ENCODE data around the gene PTPRN2. TPM values are rescaled to one million over a fixed set of nuclear protein-coding genes. Genes with fewer than 3 reads are reported as not detected.

The PTPRN2 gene
- total RNA-seq, 2 donors from 2014 or later = 26.1 to 55.5 TPM

DNA sequence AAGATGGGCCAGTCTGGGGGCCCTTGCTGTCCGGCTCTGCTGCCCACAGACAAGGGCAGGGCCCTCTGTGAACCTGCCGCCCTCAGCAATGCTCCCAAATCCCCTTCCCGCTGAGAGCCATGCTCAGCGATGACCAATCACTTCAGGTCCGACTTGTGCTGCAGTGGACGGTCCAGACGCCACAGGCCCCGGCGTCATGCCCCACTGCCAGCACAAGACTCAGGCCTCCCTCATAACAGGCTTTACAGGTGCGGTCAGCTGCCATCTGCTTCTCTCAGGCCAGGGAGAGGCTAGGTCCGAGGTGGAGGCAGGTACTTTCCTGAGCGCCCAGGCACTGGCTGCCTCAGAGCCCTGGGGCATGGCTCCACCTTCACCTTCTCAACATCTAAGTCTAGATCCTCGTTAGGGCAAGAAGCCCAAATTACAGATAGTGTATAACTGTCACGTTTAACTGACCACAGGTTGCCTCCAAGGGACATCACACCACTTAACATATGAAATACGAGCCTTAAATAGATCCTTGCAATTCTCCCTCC lies 393.2 kb downstream of the PTPRN2 start:
- Histone ChIP-seq H3K27me3 (replicated peaks; ENCODE audit: insufficient read depth) (no peaks in the 10 kb centered on the region), H3K9me3 (no peaks in the 10 kb centered on the region), H3K4me3 (no peak overlapping the region), H3K36me3 (no peaks in the 10 kb centered on the region), H3K4me1 (replicated peaks) (no peaks in the 10 kb centered on the region), H3K27ac (no peak overlapping the region)
- DNase-seq (ENCODE audit: low spot score) = no peak
- intact Hi-C loops (cut with DNase I) = no loop called here
- TF ChIP-seq POLR2AphosphoS5 (IDR thresholded peaks at IDR 0.05) (no peak), POLR2A (IDR thresholded peaks at IDR 0.05) (no peak)
- TF ChIP-seq, protein P1, sequence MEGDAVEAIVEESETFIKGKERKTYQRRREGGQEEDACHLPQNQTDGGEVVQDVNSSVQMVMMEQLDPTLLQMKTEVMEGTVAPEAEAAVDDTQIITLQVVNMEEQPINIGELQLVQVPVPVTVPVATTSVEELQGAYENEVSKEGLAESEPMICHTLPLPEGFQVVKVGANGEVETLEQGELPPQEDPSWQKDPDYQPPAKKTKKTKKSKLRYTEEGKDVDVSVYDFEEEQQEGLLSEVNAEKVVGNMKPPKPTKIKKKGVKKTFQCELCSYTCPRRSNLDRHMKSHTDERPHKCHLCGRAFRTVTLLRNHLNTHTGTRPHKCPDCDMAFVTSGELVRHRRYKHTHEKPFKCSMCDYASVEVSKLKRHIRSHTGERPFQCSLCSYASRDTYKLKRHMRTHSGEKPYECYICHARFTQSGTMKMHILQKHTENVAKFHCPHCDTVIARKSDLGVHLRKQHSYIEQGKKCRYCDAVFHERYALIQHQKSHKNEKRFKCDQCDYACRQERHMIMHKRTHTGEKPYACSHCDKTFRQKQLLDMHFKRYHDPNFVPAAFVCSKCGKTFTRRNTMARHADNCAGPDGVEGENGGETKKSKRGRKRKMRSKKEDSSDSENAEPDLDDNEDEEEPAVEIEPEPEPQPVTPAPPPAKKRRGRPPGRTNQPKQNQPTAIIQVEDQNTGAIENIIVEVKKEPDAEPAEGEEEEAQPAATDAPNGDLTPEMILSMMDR (IDR thresholded peaks at IDR 0.05) = no peak
- WGBS = 89% methylated on average over 15 of the region's 15 CpGs

DNA sequence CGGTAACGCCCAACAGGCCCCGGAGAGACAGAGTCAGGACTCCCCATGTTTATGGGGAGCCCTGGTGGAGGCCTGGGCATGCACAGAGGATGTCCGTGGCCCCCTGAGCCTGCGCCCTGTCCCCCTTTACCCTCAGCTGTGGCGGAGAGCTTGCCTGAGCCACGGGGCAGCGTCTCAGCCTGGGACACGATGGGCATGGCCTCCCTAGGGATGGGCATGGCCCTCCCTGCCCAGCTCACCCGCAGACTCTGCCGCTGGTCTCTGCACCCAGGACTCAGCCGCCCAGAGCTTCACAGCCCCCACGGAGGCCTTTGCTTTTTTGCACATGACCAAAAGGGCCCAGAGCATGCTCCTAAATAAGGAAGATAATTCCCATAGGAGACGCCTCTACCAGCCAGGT lies 394.2 kb downstream of the PTPRN2 start:
- no peaks in the 10 kb centered on the region for H3K9me3 ChIP-seq
- 93% methylated on average over 14 of the region's 14 CpGs for WGBS
- no peaks in the 10 kb centered on the region for H3K4me1 ChIP-seq (replicated peaks)

DNA sequence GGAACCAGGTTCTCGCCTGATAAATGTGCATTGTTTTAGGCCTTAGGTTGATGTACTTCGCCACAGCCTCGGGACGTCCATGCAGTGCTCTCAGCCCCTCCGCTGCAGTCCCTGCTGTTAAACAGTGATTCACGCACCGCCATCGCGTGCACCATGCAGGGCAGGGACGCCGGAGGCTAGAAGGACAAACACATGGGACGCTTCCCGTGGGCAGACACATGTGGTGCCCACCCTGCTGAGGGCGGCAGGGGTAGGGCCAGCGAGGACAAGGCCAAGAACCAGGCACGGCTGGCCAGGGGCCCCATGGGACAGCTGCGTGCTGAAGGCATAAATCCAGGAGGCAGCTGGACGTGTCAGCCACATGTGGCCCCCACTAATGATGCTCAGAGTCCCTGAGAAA lies 394.7 kb downstream of the PTPRN2 start:
- Histone ChIP-seq H3K27ac (no peak overlapping the region), H3K4me1 (replicated peaks) (no peaks in the 10 kb centered on the region), H3K27me3 (replicated peaks; ENCODE audit: insufficient read depth) (no peaks in the 10 kb centered on the region), H3K9me3 (no peaks in the 10 kb centered on the region), H3K36me3 (no peaks in the 10 kb centered on the region), H3K4me3 (no peak overlapping the region)
- no peak for DNase-seq (ENCODE audit: low spot score)
- no peak for TF ChIP-seq POLR2A (IDR thresholded peaks at IDR 0.05)
- TF ChIP-seq, protein P1 (IDR thresholded peaks at IDR 0.05) = no peak
- TF ChIP-seq POLR2AphosphoS5 (IDR thresholded peaks at IDR 0.05) = no peak
- intact Hi-C loops (cut with DNase I) = no loop called here
- 79% methylated on average over 18 of the region's 18 CpGs for WGBS

More for the DNA sequence above, 394.2 kb downstream of the PTPRN2 start:
- no peak for DNase-seq (ENCODE audit: low spot score)
- Histone ChIP-seq H3K36me3 (no peaks in the 10 kb centered on the region), H3K27me3 (replicated peaks; ENCODE audit: insufficient read depth) (no peaks in the 10 kb centered on the region), H3K4me3 (no peak overlapping the region), H3K27ac (no peak overlapping the region)
- intact Hi-C loops (cut with DNase I) = no loop called here
- no peak for TF ChIP-seq POLR2A (IDR thresholded peaks at IDR 0.05)

DNA sequence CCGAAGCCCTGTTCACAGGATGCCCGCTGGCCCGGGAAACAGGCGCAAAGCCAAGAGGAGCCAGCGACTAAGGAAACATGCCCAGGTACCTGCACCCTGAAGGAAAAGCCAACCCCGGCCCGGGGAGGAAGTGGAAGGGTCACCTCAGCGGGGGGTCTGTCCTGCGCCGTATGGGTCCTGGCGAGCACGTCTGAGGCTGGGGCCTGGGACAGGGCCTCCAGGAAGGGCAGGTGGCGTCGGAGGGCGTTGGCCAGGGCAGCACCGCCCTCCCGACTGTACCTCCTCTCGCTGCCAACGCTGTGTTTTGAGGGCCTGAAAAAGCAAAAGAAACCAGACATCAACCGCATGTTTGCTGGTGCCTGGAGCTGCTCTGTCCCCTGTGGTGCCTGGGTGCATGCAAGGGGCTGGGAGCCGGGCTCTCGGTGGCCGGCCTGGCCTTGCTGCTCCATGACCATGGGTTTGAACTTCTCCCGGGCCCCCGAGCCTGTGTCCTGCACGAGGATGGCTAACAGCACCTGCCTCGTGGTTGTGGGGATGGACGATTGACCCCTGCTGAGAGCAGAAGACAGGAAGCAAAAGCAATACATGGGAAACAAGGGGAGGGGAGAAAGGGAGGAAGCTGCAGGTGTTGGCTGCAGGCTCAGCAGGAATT lies 395.3 kb downstream of the PTPRN2 start:
- Histone ChIP-seq H3K27me3 (replicated peaks; ENCODE audit: insufficient read depth) (no peaks in the 10 kb centered on the region), H3K4me1 (replicated peaks) (no peaks in the 10 kb centered on the region), H3K36me3 (no peaks in the 10 kb centered on the region), H3K9me3 (no peaks in the 10 kb centered on the region), H3K27ac (no peak overlapping the region), H3K4me3 (no peak overlapping the region)
- no peak for DNase-seq (ENCODE audit: low spot score)
- 86% methylated on average over 28 of the region's 28 CpGs for WGBS
- intact Hi-C loops (cut with DNase I) = no loop called here
- TF ChIP-seq POLR2AphosphoS5 (IDR thresholded peaks at IDR 0.05) (no peak), POLR2A (IDR thresholded peaks at IDR 0.05) (no peak)
- TF ChIP-seq, protein P1 (IDR thresholded peaks at IDR 0.05) = no peak

DNA sequence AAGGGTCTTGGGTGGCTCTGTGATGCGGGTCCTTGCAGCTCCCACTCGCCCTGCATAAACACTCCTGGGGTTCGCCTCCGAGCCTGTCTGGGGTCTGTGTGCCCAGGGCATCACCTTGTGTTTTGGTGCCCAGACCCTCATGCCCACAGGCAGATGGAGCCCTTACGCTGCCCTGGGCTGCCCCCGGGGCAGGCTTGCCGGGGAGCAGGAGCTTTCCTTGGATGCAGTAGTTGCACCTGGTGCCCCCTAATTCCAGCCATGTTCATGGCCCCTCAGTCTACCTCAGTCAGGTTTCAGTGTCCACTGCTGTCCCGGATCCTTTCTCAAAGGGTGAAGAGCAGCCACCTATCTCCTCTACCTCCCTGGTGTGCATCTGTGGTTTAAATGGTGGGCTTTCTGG lies 396.0 kb downstream of the PTPRN2 start:
- Histone ChIP-seq H3K4me1 (replicated peaks) (no peaks in the 10 kb centered on the region), H3K36me3 (no peaks in the 10 kb centered on the region), H3K9me3 (no peaks in the 10 kb centered on the region), H3K27me3 (replicated peaks; ENCODE audit: insufficient read depth) (no peaks in the 10 kb centered on the region), H3K4me3 (no peak overlapping the region), H3K27ac (no peak overlapping the region)
- TF ChIP-seq, protein P1 (IDR thresholded peaks at IDR 0.05) = no peak
- TF ChIP-seq POLR2A (IDR thresholded peaks at IDR 0.05) (no peak), POLR2AphosphoS5 (IDR thresholded peaks at IDR 0.05) (no peak)
- no peak for DNase-seq (ENCODE audit: low spot score)
- WGBS = 91% methylated on average over 8 of the region's 8 CpGs
- intact Hi-C loops (cut with DNase I) = no loop called here
